ENCODE results near the gene C2orf81. TPM values are rescaled to one million over a fixed set of nuclear protein-coding genes. Genes with fewer than 3 reads are reported as not detected.
A peak's percentile ranks its signal among the peaks of the same experiment; 100 is the strongest.

C2orf81 gene
- total RNA-seq, 2 donors from 2014 or later: 1.7 to 1.9 TPM

DNA sequence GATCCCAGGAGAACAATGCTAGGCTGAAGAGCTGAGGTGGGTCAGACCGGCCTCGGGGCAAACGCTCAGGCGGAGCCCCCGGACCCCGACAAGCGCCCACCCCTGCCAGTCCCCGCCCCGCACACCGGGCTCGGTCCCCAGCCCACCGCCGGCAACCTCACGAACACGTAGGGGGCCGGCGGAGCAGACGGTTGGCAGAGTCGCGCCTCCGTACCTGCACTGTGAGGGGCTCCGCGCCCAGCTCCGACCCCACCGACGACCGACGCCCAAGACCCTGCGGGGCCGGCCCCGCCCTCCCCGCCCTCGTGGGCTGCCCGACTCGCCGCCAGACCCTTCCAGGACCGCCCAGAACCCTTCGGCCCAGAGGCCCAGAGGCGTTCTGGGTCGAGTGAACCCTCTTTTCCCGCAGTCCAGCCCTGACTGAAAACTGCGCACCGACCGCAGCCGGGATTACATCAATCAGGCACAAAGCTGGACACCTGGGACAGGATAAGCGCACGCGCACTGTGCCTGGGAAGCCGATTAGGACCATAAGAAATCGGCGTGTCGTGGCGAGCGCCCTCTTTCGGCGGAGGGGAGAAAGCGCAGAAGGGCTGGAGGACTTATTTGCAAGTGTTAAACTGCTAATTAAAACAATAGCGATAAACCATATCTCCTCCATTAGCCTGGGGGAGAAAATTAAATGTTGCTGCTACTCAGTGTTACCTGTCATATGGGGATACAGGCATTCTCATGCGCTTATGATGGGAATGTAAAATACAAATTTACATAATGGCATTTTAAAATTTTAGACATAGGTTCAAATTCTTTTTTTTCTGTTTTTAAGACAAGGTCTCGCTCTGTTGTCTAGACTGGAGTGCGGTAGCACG lies 29.6 kb downstream of the C2orf81 start:
- ATAC-seq (ENCODE audit: insufficient number of reproducible peaks, low FRiP score, low read depth) (peak; percentile 87), DNase-seq (ENCODE audit: low spot score) (peak; percentile 67)
- no peaks in the 10 kb centered on the region for H3K27me3 ChIP-seq (replicated peaks; ENCODE audit: insufficient read depth)
- H3K27ac ChIP-seq: peak overlapping the region; percentile 78 to 87
- TF ChIP-seq, protein P1, sequence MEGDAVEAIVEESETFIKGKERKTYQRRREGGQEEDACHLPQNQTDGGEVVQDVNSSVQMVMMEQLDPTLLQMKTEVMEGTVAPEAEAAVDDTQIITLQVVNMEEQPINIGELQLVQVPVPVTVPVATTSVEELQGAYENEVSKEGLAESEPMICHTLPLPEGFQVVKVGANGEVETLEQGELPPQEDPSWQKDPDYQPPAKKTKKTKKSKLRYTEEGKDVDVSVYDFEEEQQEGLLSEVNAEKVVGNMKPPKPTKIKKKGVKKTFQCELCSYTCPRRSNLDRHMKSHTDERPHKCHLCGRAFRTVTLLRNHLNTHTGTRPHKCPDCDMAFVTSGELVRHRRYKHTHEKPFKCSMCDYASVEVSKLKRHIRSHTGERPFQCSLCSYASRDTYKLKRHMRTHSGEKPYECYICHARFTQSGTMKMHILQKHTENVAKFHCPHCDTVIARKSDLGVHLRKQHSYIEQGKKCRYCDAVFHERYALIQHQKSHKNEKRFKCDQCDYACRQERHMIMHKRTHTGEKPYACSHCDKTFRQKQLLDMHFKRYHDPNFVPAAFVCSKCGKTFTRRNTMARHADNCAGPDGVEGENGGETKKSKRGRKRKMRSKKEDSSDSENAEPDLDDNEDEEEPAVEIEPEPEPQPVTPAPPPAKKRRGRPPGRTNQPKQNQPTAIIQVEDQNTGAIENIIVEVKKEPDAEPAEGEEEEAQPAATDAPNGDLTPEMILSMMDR (IDR thresholded peaks at IDR 0.05): peak; percentile 97
- peak overlapping the region; percentile 86 for H3K4me3 ChIP-seq
- H3K4me1 ChIP-seq (ENCODE audit: control insufficient read depth in 1 of 2, low read depth in 2 of 2): peaks cover 19 to 43% of the 10 kb centered on the region in 2 donors
- no peaks in the 10 kb centered on the region for H3K36me3 ChIP-seq
- H3K9me3 ChIP-seq: no peaks in the 10 kb centered on the region

DNA sequence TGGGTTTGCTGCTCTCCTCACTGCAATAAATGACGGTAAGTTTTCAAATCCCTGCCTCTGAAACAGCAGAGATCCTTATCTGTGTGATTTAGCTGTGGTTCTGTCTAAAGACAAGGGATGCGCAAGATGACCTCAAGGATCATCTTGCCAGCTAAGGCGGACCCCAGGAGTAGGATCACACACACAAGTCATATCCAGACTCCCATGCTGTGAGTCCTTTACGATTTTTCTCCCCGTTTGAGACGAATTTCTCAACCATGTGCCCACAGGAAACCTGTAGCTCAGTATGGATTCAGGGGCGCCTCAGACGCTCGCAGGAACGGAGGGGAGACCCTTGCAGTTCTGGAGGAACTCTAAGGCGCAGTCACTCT lies 30.2 kb downstream of the C2orf81 start:
- Histone ChIP-seq H3K27ac (peak overlapping the region; percentile 78 to 87), H3K9me3 (no peaks in the 10 kb centered on the region), H3K27me3 (replicated peaks; ENCODE audit: insufficient read depth) (no peaks in the 10 kb centered on the region), H3K4me1 (ENCODE audit: control insufficient read depth in 1 of 2, low read depth in 2 of 2) (peaks cover 19 to 43% of the 10 kb centered on the region in 2 donors), H3K4me3 (peak overlapping the region; percentile 86), H3K36me3 (no peaks in the 10 kb centered on the region)
- DNase-seq (ENCODE audit: low spot score) (no peak), ATAC-seq (ENCODE audit: insufficient number of reproducible peaks, low FRiP score, low read depth) (peak; percentile 44)
- TF ChIP-seq, protein P1 (IDR thresholded peaks at IDR 0.05): no peak

DNA sequence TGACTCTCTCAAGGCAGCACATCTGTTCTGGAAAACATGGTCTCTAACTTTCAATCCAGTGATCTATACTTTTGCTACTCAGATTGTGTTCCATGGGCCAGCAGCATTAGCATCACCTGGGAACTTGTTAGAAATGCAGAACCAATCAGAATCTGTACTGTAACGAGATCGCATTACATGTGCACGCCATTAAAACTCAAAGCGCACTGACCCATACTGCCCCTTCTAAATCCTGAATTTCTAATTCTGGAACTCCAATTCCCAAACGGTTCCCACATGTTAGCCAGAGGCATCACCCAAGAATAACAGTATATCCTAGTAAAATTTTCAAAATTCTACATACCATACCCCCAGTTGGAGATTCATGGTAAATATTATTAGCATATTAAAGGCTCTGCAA lies 30.8 kb downstream of the C2orf81 start:
- Histone ChIP-seq H3K27me3 (replicated peaks; ENCODE audit: insufficient read depth) (no peaks in the 10 kb centered on the region), H3K36me3 (no peaks in the 10 kb centered on the region), H3K27ac (no peak overlapping the region), H3K4me3 (peak overlapping the region; percentile 86), H3K4me1 (ENCODE audit: control insufficient read depth in 1 of 2, low read depth in 2 of 2) (peaks cover 19 to 43% of the 10 kb centered on the region in 2 donors), H3K9me3 (no peaks in the 10 kb centered on the region)
- DNase-seq (ENCODE audit: low spot score): no peak
- TF ChIP-seq, protein P1 (IDR thresholded peaks at IDR 0.05): no peak
- no peak for ATAC-seq (ENCODE audit: insufficient number of reproducible peaks, low FRiP score, low read depth)

DNA sequence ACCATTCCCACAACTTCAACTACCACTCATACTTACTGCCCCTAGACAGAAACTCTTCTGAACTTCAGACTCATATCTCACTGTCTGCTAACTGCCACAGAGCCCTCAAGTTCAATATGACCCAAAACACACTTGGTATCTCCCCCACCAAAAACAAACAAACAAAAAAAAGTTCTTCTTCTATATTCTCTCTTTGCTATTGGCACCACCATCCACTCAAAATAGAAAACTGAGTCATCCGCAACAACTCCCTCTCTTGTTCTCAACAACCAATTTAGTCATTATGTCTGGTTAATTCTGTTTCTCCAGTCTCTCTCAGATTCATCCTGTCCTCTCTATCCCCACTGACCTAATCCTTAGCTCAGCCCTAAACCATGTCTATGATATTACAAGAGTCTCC lies 34.1 kb downstream of the C2orf81 start:
- no peak for ATAC-seq (ENCODE audit: insufficient number of reproducible peaks, low FRiP score, low read depth)
- H3K9me3 ChIP-seq: no peaks in the 10 kb centered on the region
- no peak for DNase-seq (ENCODE audit: low spot score)
- H3K27ac ChIP-seq: peak overlapping the region in 1 of 2 donors; percentile 39
- no peaks in the 10 kb centered on the region for H3K36me3 ChIP-seq
- H3K27me3 ChIP-seq (replicated peaks; ENCODE audit: insufficient read depth): no peaks in the 10 kb centered on the region
- peaks cover 23 to 61% of the 10 kb centered on the region in 2 donors for H3K4me1 ChIP-seq (ENCODE audit: control insufficient read depth in 1 of 2, low read depth in 2 of 2)
- no peak overlapping the region for H3K4me3 ChIP-seq
- TF ChIP-seq, protein P1 (IDR thresholded peaks at IDR 0.05): no peak

DNA sequence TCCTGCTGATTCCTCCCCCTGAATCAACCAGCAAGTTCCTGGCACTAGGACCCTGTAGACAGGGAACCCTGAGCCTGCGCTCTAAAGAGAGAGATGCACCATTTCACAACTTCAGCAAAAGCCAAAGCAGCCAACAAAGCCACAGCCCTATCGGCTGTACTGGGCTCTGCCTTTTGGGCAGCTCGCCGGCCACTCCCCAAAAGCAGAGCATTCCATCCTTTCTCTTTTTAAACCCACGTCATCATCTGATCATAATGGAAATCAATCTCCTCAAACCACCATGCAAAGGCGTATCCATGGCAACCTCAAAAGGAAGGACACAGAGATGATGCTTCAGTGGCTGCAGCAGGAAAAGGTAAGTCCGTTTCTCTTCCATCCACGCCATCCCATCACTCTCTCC lies 36.0 kb downstream of the C2orf81 start:
- Histone ChIP-seq H3K4me1 (ENCODE audit: control insufficient read depth in 1 of 2, low read depth in 2 of 2) (peaks cover 27 to 73% of the 10 kb centered on the region in 2 donors), H3K9me3 (no peaks in the 10 kb centered on the region), H3K27me3 (replicated peaks; ENCODE audit: insufficient read depth) (no peaks in the 10 kb centered on the region), H3K27ac (peak overlapping the region; percentile 16 to 20), H3K36me3 (no peaks in the 10 kb centered on the region), H3K4me3 (no peak overlapping the region)
- DNase-seq (ENCODE audit: low spot score) (no peak), ATAC-seq (ENCODE audit: insufficient number of reproducible peaks, low FRiP score, low read depth) (no peak)
- TF ChIP-seq, protein P1 (IDR thresholded peaks at IDR 0.05): no peak

All from thoracic aorta (tissue), 2 donors.